GM12878 (cell line): Measurements from ENCODE around the gene IRGC. TPM values are rescaled to one million over a fixed set of nuclear protein-coding genes. Genes with fewer than 3 reads are reported as not detected.

Experiments
- BHLHE40 ChIP-seq, 2 experiments: fragments of 450-650 bp in 1 of 2; IDR thresholded peaks; 2 replicates each; pipeline ENCODE4 v1.6.1; 2011 to 2017; ENCODE audit warnings: low read depth in 2 of 2, borderline replicate concordance in 1 of 2, improper control_type of control experiment in 1 of 2, low read length in 1 of 2, mild to moderate bottlenecking in 1 of 2
- CBX5 ChIP-seq: sonication (generic); IDR thresholded peaks from 2 replicates; pipeline ENCODE4 v1.6.1; 2016; ENCODE audit warnings: low read depth, moderate library complexity, mild to moderate bottlenecking, inconsistent platforms
- CREB1 ChIP-seq: IDR thresholded peaks from 2 replicates; pipeline ENCODE4 v1.6.1; 2012; ENCODE audit warnings: low read depth, mild to moderate bottlenecking, inconsistent platforms
- CREM ChIP-seq: IDR thresholded peaks from 2 replicates; pipeline ENCODE4 v1.6.1; 2014; ENCODE audit warnings: antibody characterized with exemption, low read depth
- EP300 ChIP-seq, 2 experiments: fragments of 150-350 bp in 1 of 2; IDR thresholded peaks; 2 replicates each; pipeline ENCODE4 v1.6.1; 2011 to 2012; ENCODE audit warnings: low read depth in 2 of 2, low read length in 2 of 2, borderline replicate concordance in 1 of 2, improper control_type of control experiment in 1 of 2, inconsistent platforms in 1 of 2; ENCODE audit not compliant: control insufficient read depth in 1 of 2
- ETV6 ChIP-seq, 2 experiments: fragments of 450-650 bp in 1 of 2; IDR thresholded peaks in 1 of 2; conservative IDR thresholded peaks in 1 of 2; 2 replicates each; pipeline ENCODE4 v1.6.1; 2014; ENCODE audit warnings: antibody characterized with exemption in 1 of 2, borderline replicate concordance in 1 of 2, low read depth in 1 of 2, mild to moderate bottlenecking in 1 of 2, moderate library complexity in 1 of 2
- FOS ChIP-seq: IDR thresholded peaks from 3 replicates; pipeline ENCODE4 v1.6.1; 2011; ENCODE audit warnings: borderline replicate concordance; ENCODE audit not compliant: insufficient read length; ENCODE audit errors: extremely low read depth
- IRF4 ChIP-seq: IDR thresholded peaks from 2 replicates; pipeline ENCODE4 v1.6.1; 2011; ENCODE audit warnings: low read depth, low read length
- KAT2A ChIP-seq: conservative IDR thresholded peaks from 2 replicates; pipeline ENCODE4 v1.6.1; 2011; ENCODE audit warnings: low read depth, low read length; ENCODE audit not compliant: control insufficient read depth
- KLF5 ChIP-seq: fragments of 450-650 bp; IDR thresholded peaks from 2 replicates; pipeline ENCODE4 v1.6.1; 2014; ENCODE audit warnings: mild to moderate bottlenecking; ENCODE audit not compliant: partially characterized antibody
- LARP7 ChIP-seq: fragments of 450-650 bp; IDR thresholded peaks from 2 replicates; pipeline ENCODE4 v1.6.1; 2017; ENCODE audit warnings: mild to moderate bottlenecking
- NFIC ChIP-seq: IDR thresholded peaks from 2 replicates; pipeline ENCODE4 v1.6.1; 2012; ENCODE audit warnings: low read depth, mild to moderate bottlenecking, inconsistent platforms, low read length, moderate library complexity
- NRF1 ChIP-seq: conservative IDR thresholded peaks from 2 replicates; pipeline ENCODE4 v1.6.1; 2011; ENCODE audit warnings: mild to moderate bottlenecking, low read depth, low read length, improper control_type of control experiment
- PAX8 ChIP-seq: fragments of 450-650 bp; IDR thresholded peaks from 2 replicates; pipeline ENCODE4 v1.6.1; 2017; ENCODE audit warnings: mild to moderate bottlenecking, moderate library complexity
- RAD21 ChIP-seq: IDR thresholded peaks from 2 replicates; pipeline ENCODE4 v1.6.1; 2011; ENCODE audit warnings: mild to moderate bottlenecking, low read depth, low read length, moderate library complexity; ENCODE audit not compliant: insufficient read depth
- RBBP5 ChIP-seq: fragments of 200-600 bp; sonication (generic); conservative IDR thresholded peaks from 2 replicates; pipeline ENCODE4 v1.6.1; 2016
- RELA ChIP-seq: fragments of 450-650 bp; IDR thresholded peaks from 2 replicates; pipeline ENCODE4 v1.8.0; 2014; ENCODE audit warnings: borderline replicate concordance; ENCODE audit not compliant: partially characterized antibody
- SREBF1 ChIP-seq: IDR thresholded peaks from 2 replicates; pipeline ENCODE4 v1.6.1; 2012; ENCODE audit warnings: mild to moderate bottlenecking, low read length
- SRF ChIP-seq, 2 experiments: IDR thresholded peaks; 2 replicates each; pipeline ENCODE4 v1.6.1; 2011; ENCODE audit warnings: low read depth in 2 of 2, low read length in 2 of 2, mild to moderate bottlenecking in 1 of 2, moderate library complexity in 1 of 2
- TAF1 ChIP-seq: IDR thresholded peaks from 2 replicates; pipeline ENCODE4 v1.6.1; 2011; ENCODE audit warnings: mild to moderate bottlenecking, low read depth, low read length, borderline replicate concordance
- TCF12 ChIP-seq: IDR thresholded peaks from 2 replicates; pipeline ENCODE4 v1.6.1; 2011; ENCODE audit warnings: low read depth, mild to moderate bottlenecking, low read length
- TCF3 ChIP-seq: IDR thresholded peaks from 2 replicates; pipeline ENCODE4 v1.6.1; 2012; ENCODE audit warnings: low read depth, mild to moderate bottlenecking, low read length, borderline replicate concordance; ENCODE audit not compliant: insufficient read depth
- ZBED1 ChIP-seq: IDR thresholded peaks from 2 replicates; pipeline ENCODE4 v1.6.1; 2016; ENCODE audit warnings: borderline replicate concordance
- ZNF384 ChIP-seq: IDR thresholded peaks from 2 replicates; pipeline ENCODE4 v1.6.1; 2012; ENCODE audit warnings: low read depth, mild to moderate bottlenecking, low read length, improper control_type of control experiment, borderline replicate concordance
- polyA plus RNA-seq, 11 experiments: library from polyadenylated mRNA; depleted of rRNA in 4 of 11; unstranded in 6 of 11; stranded (reverse) in 5 of 11; fragments of >200 nt; fragmentation: Nextera tagmentation in 4 of 11; fragmentation: Illumina TruSeq in 1 of 11; extraction: Ambion mirVana in 4 of 11; extraction: Trizol in 1 of 11; gene quantifications; 1 replicate in 1 of 11; 2 replicates in 10 of 11; pipeline versions ENCODE4 v1.2.1 to v1.2.3, GENCODE V29; 2011 to 2016; ENCODE audit warnings: inconsistent platforms in 2 of 11, missing spikeins in 2 of 11, low read depth in 1 of 11
- total RNA-seq, 4 experiments: library from RNA; depleted of rRNA in 3 of 4; stranded (reverse); fragments of >200 nt in 3 of 4; fragmentation: Illumina TruSeq in 1 of 4; extraction: Trizol in 1 of 4; gene quantifications; 2 replicates each; pipeline versions ENCODE4 v1.2.1 to v1.2.3, GENCODE V29; 2013 to 2021
- TF ChIP-seq, protein P1 (sequence below): fragments of 450-650 bp; IDR thresholded peaks from 2 replicates; pipeline ENCODE4 v1.6.1; 2014; ENCODE audit warnings: mild to moderate bottlenecking
- TF ChIP-seq, protein P2 (sequence below): fragments of 450-650 bp; IDR thresholded peaks from 2 replicates; pipeline ENCODE4 v1.6.1; 2017; ENCODE audit warnings: mild to moderate bottlenecking, low read depth, inconsistent platforms; ENCODE audit not compliant: poor library complexity, severe bottlenecking
- TF ChIP-seq, protein P3 (sequence below): fragments of 450-650 bp; IDR thresholded peaks from 2 replicates; pipeline ENCODE4 v1.6.1; 2016; ENCODE audit warnings: mild to moderate bottlenecking

Gene IRGC
- total and polyA plus RNA-seq, 10 of the 15 experiments (the other 5 are each of a cell fraction or from before 2014, with no cell fraction given), result 0.04 TPM; not detected in 9

DNA sequence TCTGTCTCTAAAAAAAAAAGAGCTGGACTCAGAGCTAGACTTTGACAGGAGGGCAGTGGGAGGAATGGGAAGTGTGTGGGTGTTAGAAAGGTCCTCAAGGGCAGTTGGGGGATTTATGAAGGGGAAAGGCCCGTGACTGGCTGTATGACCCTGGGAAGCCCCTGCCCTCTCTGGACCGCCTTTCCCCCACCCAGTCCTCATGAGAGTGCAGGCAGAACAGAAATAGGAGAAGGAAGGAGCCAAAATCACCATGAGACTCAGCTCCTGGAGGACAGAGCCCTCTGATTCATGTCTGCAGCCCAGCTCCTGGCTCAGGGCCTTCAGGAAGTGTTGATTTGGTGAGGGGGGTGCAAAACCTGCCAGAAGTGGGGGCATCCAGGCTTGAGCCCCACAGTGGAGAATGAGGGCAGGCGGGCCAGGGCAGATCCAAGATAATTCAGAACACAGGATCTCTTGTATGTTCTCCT, 47.6 kb downstream of the IRGC start (continued):
- TF ChIP-seq SRF (IDR thresholded peaks at IDR 0.05; ENCODE audit: low read depth in 2 of 2, low read length in 2 of 2) (no peak), ZNF384 (peak; percentile 68; the same call in 1 of the 2 replicates), SREBF1 (no peak), ETV6 (conservative IDR thresholded peaks at IDR 0.05 in 1 of 2, IDR thresholded peaks at IDR 0.05 in 1 of 2; ENCODE audit: borderline replicate concordance in 1 of 2, low read depth in 1 of 2) (peak in 1 of 2 experiments; percentile 78; a peak in 2 of 4 replicates), NFIC (peak; percentile 86; the same call in 1 of the 2 replicates), IRF4 (peak; percentile 48; the same call in 1 of the 2 replicates), FOS (no peak), TCF3 (peak; percentile 39; the same call in 1 of the 2 replicates), RBBP5 (no peak), TAF1 (peak; percentile 32; the same call in 1 of the 2 replicates), LARP7 (no peak), EP300 (IDR thresholded peaks at IDR 0.05; ENCODE audit: borderline replicate concordance in 1 of 2, control insufficient read depth in 1 of 2, low read depth in 2 of 2, low read length in 2 of 2) (peak in 1 of 2 experiments; percentile 75; a peak in 2 of 4 replicates), KAT2A (no peak), KLF5 (no peak), NRF1 (no peak), BHLHE40 (IDR thresholded peaks at IDR 0.05; ENCODE audit: borderline replicate concordance in 1 of 2, low read depth in 2 of 2, low read length in 1 of 2) (peak; percentile 82 to 84), CBX5 (no peak), RAD21 (peak; percentile 20; the same call in 1 of the 2 replicates), ZBED1 (peak; percentile 80; the same call in 1 of the 2 replicates), TCF12 (peak; percentile 44; the same call in 1 of the 2 replicates), CREM (peak; percentile 78), PAX8 (no peak), CREB1 (0 out of 2 replicates have a peak, but pooled peaks have one; percentile 6), RELA (peak; percentile 92)
- TF ChIP-seq, protein P1, sequence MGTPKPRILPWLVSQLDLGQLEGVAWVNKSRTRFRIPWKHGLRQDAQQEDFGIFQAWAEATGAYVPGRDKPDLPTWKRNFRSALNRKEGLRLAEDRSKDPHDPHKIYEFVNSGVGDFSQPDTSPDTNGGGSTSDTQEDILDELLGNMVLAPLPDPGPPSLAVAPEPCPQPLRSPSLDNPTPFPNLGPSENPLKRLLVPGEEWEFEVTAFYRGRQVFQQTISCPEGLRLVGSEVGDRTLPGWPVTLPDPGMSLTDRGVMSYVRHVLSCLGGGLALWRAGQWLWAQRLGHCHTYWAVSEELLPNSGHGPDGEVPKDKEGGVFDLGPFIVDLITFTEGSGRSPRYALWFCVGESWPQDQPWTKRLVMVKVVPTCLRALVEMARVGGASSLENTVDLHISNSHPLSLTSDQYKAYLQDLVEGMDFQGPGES, result no peak
- TF ChIP-seq, protein P2, sequence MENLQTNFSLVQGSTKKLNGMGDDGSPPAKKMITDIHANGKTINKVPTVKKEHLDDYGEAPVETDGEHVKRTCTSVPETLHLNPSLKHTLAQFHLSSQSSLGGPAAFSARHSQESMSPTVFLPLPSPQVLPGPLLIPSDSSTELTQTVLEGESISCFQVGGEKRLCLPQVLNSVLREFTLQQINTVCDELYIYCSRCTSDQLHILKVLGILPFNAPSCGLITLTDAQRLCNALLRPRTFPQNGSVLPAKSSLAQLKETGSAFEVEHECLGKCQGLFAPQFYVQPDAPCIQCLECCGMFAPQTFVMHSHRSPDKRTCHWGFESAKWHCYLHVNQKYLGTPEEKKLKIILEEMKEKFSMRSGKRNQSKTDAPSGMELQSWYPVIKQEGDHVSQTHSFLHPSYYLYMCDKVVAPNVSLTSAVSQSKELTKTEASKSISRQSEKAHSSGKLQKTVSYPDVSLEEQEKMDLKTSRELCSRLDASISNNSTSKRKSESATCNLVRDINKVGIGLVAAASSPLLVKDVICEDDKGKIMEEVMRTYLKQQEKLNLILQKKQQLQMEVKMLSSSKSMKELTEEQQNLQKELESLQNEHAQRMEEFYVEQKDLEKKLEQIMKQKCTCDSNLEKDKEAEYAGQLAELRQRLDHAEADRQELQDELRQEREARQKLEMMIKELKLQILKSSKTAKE, result peak; percentile 62
- TF ChIP-seq, protein P3, sequence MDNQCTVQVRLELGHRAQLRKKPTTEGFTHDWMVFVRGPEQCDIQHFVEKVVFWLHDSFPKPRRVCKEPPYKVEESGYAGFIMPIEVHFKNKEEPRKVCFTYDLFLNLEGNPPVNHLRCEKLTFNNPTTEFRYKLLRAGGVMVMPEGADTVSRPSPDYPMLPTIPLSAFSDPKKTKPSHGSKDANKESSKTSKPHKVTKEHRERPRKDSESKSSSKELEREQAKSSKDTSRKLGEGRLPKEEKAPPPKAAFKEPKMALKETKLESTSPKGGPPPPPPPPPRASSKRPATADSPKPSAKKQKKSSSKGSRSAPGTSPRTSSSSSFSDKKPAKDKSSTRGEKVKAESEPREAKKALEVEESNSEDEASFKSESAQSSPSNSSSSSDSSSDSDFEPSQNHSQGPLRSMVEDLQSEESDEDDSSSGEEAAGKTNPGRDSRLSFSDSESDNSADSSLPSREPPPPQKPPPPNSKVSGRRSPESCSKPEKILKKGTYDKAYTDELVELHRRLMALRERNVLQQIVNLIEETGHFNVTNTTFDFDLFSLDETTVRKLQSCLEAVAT, result no peak; the same call in 1 of the 2 replicates
